NCI-H187 treated with DMSO at 0.1 percent for 48 hours (cell line): Measurements from ENCODE around the gene SUN1.

Experiments
- DNase-seq: peaks from one replicate; lab custom pipeline; 2025; lab: John Stamatoyannopoulos, UW

The SUN1 gene

DNA sequence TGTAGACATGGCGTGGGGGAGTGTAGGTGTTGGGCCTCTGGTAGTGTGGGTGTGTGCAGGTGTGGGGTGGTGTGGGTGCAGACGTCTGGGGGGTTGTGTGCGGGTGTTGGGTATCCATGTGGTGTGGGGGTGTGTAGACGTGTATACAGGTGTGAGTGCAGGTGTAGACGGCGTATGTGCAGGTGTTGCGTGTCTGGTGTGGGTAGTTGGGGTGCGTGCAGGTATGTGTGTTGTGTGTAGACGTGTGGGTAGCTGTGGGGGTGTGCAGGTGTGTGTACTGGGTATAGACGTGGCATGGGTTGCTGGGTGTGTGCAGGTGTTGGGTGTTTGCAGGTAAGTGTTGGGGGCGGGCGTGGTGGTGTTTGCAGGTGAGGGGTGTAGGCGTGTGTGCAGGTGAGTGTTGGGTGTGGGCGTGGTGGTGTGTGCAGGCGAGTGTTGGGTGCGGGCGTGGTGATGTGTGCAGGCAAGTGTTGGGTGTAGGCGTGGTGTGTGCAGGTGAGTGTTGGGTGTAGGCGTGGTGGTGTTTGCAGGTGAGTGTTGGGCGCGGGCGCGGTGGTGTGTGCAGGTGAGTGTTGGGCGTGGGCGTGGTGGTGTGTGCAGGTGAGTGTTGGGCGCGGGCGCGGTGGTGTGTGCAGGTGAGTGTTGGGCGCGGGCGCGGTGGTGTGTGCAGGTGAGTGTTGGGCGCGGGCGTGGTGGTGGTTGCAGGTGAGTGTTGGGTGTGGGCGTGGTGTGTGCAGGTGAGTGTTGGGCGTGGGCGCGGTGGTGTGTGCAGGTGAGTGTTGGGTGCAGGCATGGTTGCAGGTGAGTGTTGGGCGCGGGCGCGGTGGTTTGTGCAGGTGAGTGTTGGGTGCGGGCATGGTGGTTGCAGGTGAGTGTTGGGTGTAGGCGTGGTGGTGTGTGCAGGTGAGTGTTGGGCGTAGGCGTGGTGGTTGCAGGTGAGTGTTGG lies 60.6 kb downstream of the SUN1 start:
- no peak for DNase-seq

DNA sequence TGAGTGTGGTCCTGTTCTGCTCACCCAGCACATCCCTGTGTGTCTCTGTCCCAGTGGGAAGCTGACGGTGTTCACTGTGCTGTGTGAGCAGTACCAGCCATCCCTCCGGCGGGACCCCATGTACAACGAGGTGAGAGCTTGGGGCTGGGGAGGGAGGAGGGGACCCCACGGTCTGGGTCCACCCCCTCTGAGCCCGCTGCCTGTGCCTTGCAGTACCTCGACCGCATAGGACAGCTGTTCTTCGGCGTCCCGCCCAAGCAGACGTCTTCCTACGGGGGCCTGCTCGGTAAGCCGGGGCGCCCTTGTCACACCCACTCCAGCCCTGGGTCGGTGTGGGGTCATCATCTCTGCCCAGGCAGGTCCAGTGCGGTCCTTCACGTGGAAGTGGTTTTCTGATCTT lies 61.4 kb downstream of the SUN1 start:
- DNase-seq: no peak

DNA sequence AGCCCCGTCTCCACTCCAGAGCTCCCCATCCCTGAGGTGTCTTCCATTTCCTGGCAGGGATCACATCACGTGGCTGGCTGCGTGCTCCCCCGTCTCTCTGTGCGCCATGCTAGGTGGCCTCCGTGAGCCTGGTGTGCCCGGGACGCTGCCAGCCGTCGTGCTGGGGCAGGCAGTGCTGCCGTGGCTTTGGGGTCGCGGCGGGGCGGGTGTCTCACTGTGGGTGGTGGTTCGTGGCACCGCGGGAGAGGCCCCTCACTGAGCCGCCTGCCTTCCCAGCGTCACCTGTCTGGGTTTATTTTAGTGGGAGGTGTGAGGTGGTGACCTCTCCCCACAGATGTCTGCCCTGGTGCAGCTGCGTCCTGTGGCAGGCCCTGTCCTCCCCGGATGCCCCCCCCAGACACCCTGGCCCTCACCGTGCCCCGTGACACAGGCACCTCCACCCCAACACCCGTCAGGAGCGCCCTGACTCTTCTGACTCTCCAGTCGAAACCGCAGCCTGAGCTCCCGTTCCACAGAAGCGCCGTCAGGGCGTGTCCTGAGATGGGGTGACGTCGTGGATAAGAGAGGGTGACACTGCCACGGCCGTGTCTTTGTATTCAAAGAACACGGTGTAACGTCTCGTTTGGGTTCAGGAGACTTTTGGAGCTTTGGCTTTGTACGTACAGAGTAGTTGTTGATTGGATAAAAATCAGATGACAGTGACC lies 62.0 kb downstream of the SUN1 start:
- no peak for DNase-seq

DNA sequence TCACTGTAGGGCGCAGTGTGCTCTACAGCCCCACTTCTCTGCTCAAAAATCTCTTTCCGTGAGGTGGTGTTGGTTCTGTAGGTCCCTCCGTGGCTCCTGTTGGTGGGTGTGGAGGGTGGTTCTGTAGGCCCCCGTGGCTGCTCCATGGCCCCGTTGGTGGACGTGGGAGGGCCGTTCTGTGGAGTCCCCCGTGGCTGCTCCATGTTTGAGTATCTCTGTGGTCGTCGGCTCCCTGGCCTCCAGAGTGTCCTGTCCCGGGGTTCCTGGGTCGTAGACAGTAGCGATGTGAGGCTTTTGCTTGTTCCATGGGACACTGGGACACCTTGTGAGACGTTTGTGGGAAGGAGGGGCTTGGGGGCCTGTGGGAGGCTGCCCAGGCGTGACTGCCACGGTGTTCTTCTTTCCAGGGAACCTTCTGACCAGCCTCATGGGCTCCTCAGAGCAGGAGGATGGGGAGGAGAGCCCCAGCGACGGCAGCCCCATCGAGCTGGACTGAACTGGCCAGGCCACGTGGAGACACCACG lies 62.7 kb downstream of the SUN1 start:
- DNase-seq: no peak

DNA sequence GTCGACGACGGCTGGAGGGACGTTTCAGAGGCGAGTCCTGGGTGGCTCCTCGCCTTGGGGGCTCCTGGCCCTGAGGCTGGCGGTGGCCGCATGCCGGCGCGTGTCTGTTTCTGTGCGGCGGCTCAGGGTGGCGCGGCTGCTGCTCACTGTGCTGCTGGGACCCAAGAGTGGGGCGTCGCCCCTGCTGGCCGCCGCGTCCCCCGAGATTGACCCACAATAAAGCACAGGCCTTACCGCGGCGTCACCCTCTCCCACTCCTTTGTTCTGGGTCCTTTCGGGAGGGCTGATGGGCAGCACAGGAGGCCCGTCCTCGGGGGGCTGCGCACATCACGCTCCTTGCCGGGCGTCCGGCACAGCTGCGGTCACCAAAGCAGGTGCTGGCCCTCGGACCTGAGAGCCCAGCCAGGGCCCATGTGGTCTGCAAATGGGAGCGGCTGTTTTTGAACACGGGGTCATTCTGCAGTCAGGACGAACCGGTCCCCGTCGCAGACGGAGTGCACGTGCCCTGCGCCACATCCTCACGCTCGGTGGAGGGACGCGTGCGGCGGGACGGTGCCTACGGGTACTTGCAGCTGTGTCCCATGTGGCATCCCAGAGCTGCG lies 63.3 kb downstream of the SUN1 start:
- no peak for DNase-seq

DNA sequence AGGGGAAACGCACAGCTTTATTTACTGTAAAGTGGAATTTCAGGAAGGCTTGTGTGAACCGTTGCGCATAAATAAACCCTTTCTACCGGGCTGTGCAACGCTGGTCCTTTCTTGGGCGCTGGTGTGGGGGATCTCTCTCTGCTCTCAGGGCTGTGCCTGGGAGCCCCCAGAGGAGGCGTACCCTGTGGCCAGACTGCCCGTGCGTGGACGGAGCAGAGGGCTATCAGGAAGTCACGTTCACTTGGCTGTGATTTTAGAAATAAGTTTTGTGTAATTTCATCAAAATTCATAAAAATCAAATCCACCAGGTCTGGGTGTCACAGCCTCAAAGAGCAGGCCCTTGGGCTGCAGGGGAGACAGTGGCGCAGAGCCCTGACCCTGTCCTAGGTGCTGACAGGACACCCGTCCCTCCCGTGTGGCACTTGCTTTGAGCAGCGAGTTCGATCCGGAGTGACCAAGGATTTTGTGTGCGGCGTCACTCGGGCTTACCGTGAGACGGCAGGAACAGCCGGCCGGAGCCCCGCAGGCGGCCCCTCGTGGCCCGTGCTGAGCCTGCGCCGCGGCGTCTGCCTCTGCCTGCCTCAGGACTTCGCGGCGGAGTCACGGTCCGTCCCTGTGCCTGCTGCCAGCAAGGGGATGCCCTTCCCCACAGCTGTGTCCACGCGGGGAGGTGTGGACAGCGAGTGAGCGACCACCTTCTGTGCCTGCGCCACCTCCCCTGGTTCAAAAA lies 64.2 kb downstream of the SUN1 start:
- no peak for DNase-seq

DNA sequence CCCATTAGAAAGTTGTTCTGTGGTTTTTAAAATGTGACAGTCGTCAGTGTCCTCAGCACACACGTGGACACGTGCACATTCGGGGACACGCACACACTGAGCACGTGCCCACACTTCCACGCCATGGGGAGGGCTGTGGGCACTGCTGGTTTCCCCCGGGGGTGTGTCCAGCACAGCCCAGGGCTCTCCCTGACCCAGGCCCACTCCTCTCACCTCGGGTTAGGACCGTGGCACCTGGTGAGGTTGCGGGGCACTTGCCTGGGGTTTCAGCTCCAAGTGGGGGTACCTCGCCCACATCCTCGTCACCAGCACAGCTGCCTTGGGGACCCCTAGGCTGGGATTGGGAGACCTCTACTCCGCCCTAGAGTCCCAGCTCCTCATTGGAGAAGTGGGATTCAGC lies 64.8 kb downstream of the SUN1 start:
- no peak for DNase-seq

DNA sequence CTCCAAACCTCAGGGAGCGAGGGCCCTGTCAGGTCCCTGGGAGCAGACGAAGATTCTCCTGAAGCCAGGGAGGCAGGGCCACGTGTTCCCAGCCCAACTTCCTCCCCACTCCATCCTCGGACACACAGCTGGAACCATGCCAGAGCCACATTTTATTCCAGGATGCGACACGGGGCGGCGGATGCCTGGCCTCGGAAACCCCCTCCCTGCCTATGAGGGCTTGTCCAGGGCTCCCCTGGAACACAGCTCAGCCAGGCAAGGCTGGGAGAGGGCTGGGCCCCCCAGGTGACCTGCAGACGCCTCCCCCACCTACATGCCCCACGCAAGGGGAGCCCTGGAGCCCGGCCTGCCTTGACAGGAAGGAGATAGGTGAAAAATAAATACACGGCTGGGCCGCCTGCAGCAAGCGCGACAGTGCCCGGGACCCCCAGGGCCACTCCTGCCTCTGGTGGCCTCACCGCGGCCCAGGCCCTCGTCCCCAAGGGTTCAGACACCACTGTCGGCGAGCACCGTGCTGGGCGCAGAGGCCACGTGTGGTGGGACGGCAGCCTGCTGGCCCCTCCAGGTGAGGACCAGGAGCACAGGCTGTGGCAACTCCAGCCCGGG lies 65.6 kb downstream of the SUN1 start:
- DNase-seq: no peak

DNA sequence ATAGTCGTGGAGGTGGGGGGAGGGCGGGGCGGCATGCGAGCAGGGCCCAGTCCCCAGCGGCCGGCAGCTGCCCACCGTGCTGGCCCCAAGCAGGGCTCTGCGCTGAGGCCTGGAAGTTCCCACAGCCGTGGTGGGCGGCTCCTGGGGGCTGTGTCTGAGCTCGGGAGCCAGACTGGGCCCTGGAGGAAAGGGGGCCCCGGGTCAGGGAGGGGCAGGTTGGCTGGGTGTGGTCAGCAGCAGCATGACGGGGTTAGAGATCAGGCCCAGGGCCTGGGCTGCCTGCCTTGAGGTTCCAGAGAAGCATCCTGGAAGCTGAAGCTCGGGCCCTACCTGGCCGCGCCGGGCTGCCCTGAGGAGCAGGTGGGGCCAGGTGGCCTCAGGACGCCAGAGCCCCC lies 66.2 kb downstream of the SUN1 start:
- no peak for DNase-seq

DNA sequence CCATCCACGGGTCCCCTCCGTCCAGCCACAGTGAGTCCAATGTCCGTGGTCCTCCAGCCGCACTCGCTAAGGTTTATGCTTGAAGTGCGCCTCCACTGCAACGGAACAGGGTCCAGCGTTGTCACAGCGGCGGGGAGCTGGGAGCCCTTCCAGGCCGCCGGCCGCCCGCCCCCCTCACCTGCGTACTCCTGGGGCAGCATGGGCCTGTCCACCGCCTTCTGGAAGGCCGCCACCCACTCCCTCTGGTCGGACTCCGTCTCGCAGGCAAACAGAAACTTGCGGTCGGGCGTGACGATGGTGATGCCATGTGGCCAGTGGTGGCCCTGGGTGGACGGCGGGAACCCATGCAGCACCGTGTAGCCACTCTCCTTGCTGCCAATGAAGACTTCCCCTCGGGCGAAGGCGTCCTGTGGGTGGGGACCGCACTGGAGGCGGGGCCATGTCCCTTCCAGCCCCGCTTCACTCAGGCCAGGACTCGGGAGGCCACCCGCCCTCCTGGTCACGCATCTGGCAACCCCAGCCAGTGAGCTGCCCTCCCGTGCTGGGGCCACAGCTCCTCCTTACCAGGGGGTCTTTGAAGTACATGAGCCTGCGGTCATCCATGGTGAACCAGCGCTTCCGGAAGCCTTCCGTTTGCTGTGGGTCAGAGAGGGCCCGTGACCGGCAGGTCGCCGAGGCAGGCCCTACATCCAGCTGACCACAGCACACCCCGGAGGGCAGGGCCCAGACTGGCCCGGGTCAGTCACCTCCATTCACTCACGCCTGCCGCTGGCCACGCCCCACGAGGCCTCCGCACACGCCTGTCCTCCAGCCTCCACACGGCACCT lies 66.8 kb downstream of the SUN1 start:
- DNase-seq: no peak

DNA sequence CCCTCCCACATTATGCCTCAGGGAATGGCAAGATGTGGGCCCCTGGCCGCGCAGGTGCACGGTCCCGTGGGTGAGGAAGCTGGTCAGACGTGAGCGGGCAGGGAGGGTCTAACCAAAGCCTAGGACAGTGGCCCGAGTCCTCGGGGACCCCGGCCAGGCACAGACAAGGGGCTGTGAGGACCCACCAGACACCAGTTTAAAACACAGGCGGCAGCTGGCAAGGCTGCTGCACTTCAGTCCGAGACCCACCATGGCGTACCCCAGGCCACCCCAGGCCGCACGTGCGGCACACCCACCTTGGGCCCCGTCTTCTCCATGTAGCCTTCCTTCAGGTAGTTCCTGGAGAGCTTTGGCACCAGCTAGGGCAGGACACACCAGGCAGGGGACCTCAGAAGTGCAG lies 67.5 kb downstream of the SUN1 start:
- DNase-seq: no peak

DNA sequence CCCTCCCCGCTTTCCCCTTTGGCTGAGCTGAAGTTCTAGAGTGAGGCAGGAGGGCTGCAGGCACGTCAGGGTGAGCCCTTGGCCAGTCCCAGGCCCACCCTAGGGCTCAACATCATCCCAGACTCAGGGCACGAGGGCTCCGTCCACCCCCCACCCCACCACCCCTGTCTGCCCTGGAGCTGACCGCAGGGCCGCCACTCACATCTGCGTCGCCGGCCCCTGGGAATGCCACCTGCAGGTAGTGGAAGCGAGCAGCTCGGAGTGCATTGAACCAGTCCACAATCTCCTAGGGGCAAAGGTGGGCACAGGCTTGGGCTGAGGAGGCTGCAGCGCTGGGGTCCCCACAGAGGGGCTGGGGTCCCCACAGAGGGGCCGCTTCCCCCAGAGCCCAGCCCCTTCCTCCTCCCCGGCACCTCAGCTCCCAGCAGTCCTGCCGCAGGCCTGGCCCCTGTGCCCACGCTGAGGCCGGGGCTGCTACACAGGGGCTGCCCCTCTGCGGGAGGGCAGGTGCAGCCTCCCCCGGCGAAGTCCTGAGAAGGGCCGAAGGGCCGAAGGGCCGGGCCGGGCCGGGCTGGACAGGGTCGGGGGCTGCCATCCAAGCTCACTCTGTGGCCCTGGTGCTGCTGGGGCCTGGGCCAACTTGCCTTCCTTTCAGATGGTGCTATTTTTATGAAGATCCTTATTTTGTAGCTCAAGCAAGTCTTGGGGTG lies 68.2 kb downstream of the SUN1 start:
- DNase-seq: no peak

DNA sequence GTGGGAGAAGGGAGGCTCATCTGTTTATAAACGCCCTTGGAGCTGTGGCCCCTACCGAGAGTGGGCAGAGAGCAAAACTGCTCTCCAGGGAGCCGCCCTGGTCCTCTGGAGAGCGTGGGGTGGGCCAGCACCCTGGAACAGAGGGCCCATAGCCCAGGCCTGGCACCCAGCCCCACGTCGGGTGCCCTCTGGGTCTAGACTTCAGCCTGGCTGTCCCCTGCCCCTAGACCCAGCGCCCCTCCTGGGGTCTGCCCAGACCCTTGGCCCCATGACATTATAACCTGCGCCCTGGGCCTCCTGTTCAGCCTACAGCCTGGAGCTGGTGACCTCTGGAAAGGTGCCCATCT lies 68.7 kb downstream of the SUN1 start:
- DNase-seq: no peak

DNA sequence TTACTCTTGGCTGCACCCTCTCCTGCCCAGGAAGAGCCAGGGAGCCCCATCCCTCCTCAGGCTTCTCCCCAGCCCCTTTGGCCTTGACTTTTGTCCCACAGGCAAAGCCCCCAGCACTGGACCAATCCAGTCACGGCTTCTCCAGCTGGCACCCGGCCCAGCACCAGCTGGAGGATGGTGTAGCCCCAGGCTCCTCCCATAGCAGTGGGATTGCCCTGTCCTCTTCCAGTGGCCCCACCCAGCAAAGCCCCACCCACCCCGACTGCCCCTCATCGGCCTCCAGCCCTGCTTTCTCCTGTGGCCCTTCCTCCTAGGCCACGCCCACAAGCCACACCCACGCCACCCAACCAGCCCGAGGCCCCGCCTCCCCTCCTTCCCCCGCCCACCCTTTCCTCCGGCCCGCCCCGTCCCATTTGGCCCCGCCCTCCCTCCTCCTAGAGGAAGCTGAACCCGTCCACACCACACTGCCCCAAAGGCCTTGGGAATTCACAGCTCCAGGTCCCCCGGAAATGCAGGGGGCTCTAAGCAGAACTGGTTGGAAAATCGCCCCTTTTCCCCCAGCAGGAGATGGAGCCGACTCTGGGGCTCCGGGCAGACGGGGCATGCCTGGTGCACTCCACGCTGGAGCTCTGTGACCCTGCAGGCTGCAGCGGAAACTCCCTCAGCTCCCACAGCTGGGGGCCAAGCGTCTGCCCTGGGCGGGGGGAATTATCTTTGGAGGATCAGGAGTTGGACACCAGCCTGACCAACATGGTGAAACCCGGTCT lies 69.3 kb downstream of the SUN1 start:
- DNase-seq: peak; percentile 23

DNA sequence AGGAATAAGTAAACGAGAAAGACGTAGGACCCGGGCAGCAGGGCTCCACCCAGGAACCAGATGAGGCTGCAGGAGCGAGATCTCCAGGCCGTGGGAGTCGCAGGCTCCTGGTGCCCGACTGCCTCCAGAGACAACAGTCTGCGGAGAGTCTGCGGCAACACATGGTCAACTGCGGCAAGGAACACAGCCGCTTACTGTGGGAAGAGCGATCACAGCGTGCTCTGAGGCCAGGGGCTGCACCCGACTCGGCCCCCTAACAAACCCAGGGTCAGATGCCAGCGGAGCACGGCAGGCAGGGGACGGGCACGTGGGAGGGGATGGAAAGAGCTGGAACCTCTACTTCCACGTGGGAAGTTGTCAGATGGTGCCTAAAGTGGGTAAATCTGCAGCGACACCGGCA lies 70.7 kb downstream of the SUN1 start:
- DNase-seq: no peak

DNA sequence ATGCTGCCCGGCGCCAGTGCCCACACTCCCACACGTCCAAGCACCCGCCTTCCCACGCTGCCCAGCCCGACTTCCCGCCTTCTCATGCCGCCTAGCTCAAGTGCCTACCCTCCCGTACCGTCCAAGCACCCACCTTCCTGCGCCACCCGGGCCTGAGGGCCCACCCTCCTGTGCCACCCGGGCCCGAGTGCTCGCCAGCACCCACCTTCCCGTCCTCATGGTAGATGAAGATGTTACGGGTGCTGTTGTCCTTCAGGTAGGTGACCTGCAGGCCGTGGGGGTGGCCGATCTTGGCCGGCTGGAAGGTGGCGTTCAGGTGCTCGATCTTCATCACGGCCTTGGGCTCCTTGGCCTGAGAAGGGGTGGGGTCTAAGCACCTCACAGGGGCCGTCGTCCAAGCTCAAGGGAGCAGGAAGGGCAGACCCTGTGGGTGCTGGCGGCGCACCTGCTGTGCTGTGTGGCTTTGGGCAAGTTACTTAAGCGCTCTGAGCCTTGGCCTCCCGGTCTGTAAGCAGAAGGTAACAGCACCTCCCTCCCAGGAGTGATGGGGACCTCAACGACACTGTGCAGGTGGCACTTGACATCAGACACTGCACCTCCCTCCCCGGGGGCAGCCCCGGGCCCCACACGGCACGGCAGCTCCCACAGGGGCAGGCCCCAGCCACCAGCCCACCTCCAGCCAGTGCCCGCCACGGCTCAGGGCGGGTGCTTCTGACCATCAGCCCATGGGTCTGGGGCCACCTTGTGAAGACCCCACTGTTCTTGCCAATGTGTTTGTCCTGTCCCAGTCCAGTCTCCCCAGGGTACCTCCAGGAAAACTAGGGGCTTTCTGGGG lies 71.9 kb downstream of the SUN1 start:
- DNase-seq: no peak

DNA sequence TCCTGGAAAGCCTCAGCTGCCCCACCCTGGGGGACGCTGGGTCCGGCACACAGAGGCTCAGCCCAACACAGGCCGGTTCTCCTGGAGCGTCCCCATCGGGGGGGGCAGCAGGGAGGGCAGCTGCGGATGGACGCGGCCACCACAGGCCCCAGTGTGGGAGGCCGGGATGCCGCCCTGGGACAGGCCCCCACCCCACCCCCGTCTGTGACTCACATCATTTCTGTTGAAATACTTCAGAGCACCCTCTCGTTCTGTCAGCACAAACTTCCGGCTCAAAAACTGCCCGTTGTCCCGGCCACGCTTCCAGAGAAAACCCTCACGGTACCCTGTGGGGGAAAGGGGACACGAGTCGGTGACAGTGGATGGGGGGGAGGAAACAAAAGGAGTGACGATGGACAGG lies 72.6 kb downstream of the SUN1 start:
- no peak for DNase-seq

DNA sequence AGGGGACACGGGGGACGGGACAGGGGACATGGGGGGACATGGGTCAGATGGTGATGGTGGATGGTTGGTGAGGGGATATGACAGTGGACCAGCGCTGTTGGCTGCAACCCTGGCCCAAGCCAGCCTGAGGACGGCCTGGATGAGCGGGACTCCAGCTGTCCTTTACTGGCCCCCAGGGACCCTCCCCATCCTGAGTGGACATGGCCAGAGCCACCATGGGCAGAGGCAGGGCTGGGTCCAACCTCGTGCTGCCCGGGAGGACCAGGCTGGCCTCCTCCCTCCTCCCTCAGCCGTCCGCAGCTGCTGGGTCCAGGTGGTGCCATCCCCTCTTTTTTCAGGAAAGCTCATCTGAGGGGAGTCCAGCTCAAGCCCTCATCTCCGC lies 74.5 kb downstream of the SUN1 start:
- DNase-seq: no peak
